ENCODE data around the gene COL5A3.

- TF ChIP-seq CTCF (conservative IDR thresholded peaks at IDR 0.05 in 1 of 2, IDR thresholded peaks at IDR 0.05 in 1 of 2; ENCODE audit: extremely low read depth in 1 of 2, insufficient read depth in 1 of 2, low read depth in 1 of 2, low read length in 2 of 2) (no peak), EZH2 (IDR thresholded peaks at IDR 0.05; ENCODE audit: borderline replicate concordance, low read length) (no peak)
Observed at GRCh38 chr19:9952276-9952675, 58.0 kb downstream of the COL5A3 start.
